Transverse colon (tissue), 4 donors: ENCODE data around the gene PLD4.

Source experiments
- POLR2A ChIP-seq: fragments of 450-650 bp; IDR thresholded peaks from one replicate; pipeline ENCODE4 v1.6.1; 2016; ENCODE audit warnings: antibody characterized with exemption, mild to moderate bottlenecking, moderate library complexity
- POLR2AphosphoS5 ChIP-seq, 3 donors: sonication (generic); formaldehyde crosslinking; IDR thresholded peaks; one replicate each; pipeline ENCODE4 v1.6.1; 2016; ENCODE audit warnings: antibody characterized with exemption in 3 of 3
- TF ChIP-seq, protein P1 (sequence below), 5 experiments: fragments of 200-600 bp in 3 of 5; fragments of 450-650 bp in 2 of 5; sonication (generic) in 3 of 5; IDR thresholded peaks; 1 replicate in 2 of 5; 2 replicates in 3 of 5; pipeline ENCODE4 v1.5.1; 2016 to 2017; ENCODE audit warnings: antibody characterized with exemption in 5 of 5, inconsistent platforms in 3 of 5, mild to moderate bottlenecking in 2 of 5, moderate library complexity in 1 of 5

DNA sequence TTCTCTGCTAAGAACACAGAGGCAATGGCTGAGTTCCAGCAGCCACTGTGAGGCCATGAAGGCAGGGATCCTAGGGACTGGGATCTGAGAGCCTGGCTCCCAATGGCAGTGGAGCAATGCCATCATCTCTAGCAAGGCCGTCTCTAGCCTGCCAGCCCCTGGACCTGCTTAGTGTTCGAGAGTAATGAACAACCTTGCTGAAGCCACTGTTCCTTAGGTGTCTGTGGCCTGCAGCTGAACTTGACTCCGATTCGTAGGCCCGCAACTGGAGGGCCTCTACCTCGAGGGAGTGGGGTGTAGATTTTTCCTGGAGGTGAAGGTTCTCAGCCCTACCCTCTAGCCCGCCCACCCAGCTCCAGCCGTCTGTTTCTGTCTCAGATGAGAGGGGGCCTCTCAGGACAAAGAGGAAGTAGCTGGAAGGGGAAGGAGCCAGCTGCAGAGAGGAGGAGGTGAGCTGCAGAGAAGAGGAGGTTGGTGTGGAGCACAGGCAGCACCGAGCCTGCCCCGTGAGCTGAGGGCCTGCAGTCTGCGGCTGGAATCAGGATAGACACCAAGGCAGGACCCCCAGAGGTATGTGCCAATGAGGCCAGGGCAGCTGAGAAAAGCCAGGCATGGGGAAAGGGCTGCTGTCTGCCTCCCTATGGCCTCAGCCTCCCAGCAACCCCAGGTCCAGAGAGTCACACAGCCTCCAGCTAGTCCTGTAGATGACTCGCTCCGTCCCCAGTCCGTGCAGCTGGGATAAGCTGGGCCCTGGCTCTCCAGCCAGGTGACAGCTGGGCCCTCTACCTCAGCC lies at the start of gene PLD4:
- TF ChIP-seq POLR2AphosphoS5 (IDR thresholded peaks at IDR 0.05) (no peak), POLR2A (no peak)
- TF ChIP-seq, protein P1, sequence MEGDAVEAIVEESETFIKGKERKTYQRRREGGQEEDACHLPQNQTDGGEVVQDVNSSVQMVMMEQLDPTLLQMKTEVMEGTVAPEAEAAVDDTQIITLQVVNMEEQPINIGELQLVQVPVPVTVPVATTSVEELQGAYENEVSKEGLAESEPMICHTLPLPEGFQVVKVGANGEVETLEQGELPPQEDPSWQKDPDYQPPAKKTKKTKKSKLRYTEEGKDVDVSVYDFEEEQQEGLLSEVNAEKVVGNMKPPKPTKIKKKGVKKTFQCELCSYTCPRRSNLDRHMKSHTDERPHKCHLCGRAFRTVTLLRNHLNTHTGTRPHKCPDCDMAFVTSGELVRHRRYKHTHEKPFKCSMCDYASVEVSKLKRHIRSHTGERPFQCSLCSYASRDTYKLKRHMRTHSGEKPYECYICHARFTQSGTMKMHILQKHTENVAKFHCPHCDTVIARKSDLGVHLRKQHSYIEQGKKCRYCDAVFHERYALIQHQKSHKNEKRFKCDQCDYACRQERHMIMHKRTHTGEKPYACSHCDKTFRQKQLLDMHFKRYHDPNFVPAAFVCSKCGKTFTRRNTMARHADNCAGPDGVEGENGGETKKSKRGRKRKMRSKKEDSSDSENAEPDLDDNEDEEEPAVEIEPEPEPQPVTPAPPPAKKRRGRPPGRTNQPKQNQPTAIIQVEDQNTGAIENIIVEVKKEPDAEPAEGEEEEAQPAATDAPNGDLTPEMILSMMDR (IDR thresholded peaks at IDR 0.05): no peak
